EL (cell line): ENCODE measurements around the gene HHIPL1.
A peak's percentile ranks its signal among the peaks of the same experiment; 100 is the strongest.

Experiments used
- DNase-seq: peaks from one replicate; pipeline ENCODE4 v3.0.0-alpha.2; 2016

Gene HHIPL1

GRCh38 chr14:99644723-99645544, at the start of gene HHIPL1:
Gene HHIPL1 (plus strand): TSS chr14:99645129. CDS start chr14:99645208, 79 bp downstream.
- peak; percentile 47 for DNase-seq

- DNase-seq = no peak
These were observed 49.4 kb upstream of the HHIPL1 start for GRCh38 chr14:99595524-99595923.

GRCh38 chr14:99596071-99596627, 48.8 kb upstream of the HHIPL1 start:
- no peak for DNase-seq

GRCh38 chr14:99596772-99597171, 48.2 kb upstream of the HHIPL1 start:
- DNase-seq = no peak

GRCh38 chr14:99597911-99598600, 46.9 kb upstream of the HHIPL1 start:
- DNase-seq = no peak

GRCh38 chr14:99598774-99599173, 46.2 kb upstream of the HHIPL1 start:
- no peak for DNase-seq

GRCh38 chr14:99599393-99599792, 45.5 kb upstream of the HHIPL1 start:
- no peak for DNase-seq

- DNase-seq = no peak
These were observed 44.6 kb upstream of the HHIPL1 start for GRCh38 chr14:99600232-99600888.

GRCh38 chr14:99601361-99601831, 43.5 kb upstream of the HHIPL1 start:
- DNase-seq = peak; percentile 24

- peak; percentile 47 for DNase-seq
These were observed 42.7 kb upstream of the HHIPL1 start for GRCh38 chr14:99602054-99602787.

- no peak for DNase-seq
These were observed 42.0 kb upstream of the HHIPL1 start for GRCh38 chr14:99602788-99603415.

GRCh38 chr14:99603471-99604277, 41.3 kb upstream of the HHIPL1 start, which contains the start of gene CCDC85C:
Gene CCDC85C (minus strand): TSS chr14:99604207. CDS start chr14:99603959, 248 bp downstream.
- DNase-seq = peak; percentile 54

GRCh38 chr14:99604278-99604765, 40.6 kb upstream of the HHIPL1 start:
- DNase-seq = peak; percentile 96

GRCh38 chr14:99604766-99605298, 40.1 kb upstream of the HHIPL1 start:
- DNase-seq = peak; percentile 51

GRCh38 chr14:99605299-99605961, 39.5 kb upstream of the HHIPL1 start:
- DNase-seq = peak; percentile 80

- DNase-seq = no peak
These were observed 38.6 kb upstream of the HHIPL1 start for GRCh38 chr14:99606359-99606758.

GRCh38 chr14:99608591-99608990, 36.3 kb upstream of the HHIPL1 start:
- DNase-seq = no peak

GRCh38 chr14:99609245-99610170, 35.4 kb upstream of the HHIPL1 start:
- peak; percentile 29 for DNase-seq

- no peak for DNase-seq
These were observed 33.3 kb upstream of the HHIPL1 start for GRCh38 chr14:99611646-99612045.
